Left hindlimb (tissue), 1 donor: ENCODE data around the gene RAET1E.
"Not testable (repeated sequence)": the region's sequence is repeated elsewhere in the genome, so short reads cannot be mapped to it uniquely, and the experiment has no call there.

Experiments
- DNase-seq: peaks from one replicate; pipeline ENCODE4 v3.0.0-alpha.2; 2018

RAET1E gene

GRCh38 chr6:149907317-149907716 is 9.4 kb upstream of the RAET1E start:
- no peak for DNase-seq

GRCh38 chr6:149906405-149906804 is 8.5 kb upstream of the RAET1E start:
- no peak for DNase-seq

GRCh38 chr6:149905911-149906371 is 8.0 kb upstream of the RAET1E start:
- DNase-seq: no peak

- no peak for DNase-seq
Measured at GRCh38 chr6:149905371-149905910, 7.5 kb upstream of the RAET1E start.

- DNase-seq: no peak
Measured at GRCh38 chr6:149904661-149905370, 6.9 kb upstream of the RAET1E start.

GRCh38 chr6:149903938-149904611 is 6.2 kb upstream of the RAET1E start:
- DNase-seq: no peak

- no peak for DNase-seq
Measured at GRCh38 chr6:149901444-149902140, 3.7 kb upstream of the RAET1E start.

GRCh38 chr6:149900620-149901443 is 2.9 kb upstream of the RAET1E start:
- no peak for DNase-seq

- no peak for DNase-seq
Measured at GRCh38 chr6:149899926-149900619, 2.2 kb upstream of the RAET1E start.

- no peak for DNase-seq
Measured at GRCh38 chr6:149899486-149899885, 1.6 kb upstream of the RAET1E start.

- DNase-seq: no peak
Measured at GRCh38 chr6:149898966-149899365, 1.1 kb upstream of the RAET1E start.

GRCh38 chr6:149897015-149897697 is 757 bp downstream of the RAET1E start:
- DNase-seq: peak; percentile 69

GRCh38 chr6:149896491-149896890 is 1.4 kb downstream of the RAET1E start:
- no peak for DNase-seq

- no peak for DNase-seq
Measured at GRCh38 chr6:149895833-149896271, 2.1 kb downstream of the RAET1E start.

- DNase-seq: peak; percentile 53
Measured at GRCh38 chr6:149895048-149895590, 2.8 kb downstream of the RAET1E start.

- DNase-seq: not testable (repeated sequence)
Measured at GRCh38 chr6:149891864-149892263, 6.0 kb downstream of the RAET1E start.

GRCh38 chr6:149891259-149891658 is 6.7 kb downstream of the RAET1E start:
- no peak for DNase-seq

- DNase-seq: no peak
Measured at GRCh38 chr6:149890629-149891045, 7.3 kb downstream of the RAET1E start.

- DNase-seq: no peak
Measured at GRCh38 chr6:149889326-149889725, 8.6 kb downstream of the RAET1E start.

GRCh38 chr6:149888659-149889058 is 9.3 kb downstream of the RAET1E start:
- DNase-seq: no peak

GRCh38 chr6:149888093-149888492 is 9.8 kb downstream of the RAET1E start:
- no peak for DNase-seq
